AG10803 (cell line): ENCODE measurements around the gene SBF1.

Experiments used
- DNase-seq: peaks from one replicate; pipeline ENCODE4 v3.0.0; 2010; ENCODE audit warnings: low read depth
- H3K4me3 ChIP-seq: 2 replicates; pipeline ENCODE4 v1.5.1; 2011; ENCODE audit warnings: mild to moderate bottlenecking, low read length, control low read depth
- TF ChIP-seq, protein P1 (sequence below): conservative IDR thresholded peaks from 2 replicates; pipeline ENCODE4 v1.5.1; 2011; ENCODE audit warnings: mild to moderate bottlenecking, low read length, control low read depth, inconsistent platforms

Gene SBF1

DNA sequence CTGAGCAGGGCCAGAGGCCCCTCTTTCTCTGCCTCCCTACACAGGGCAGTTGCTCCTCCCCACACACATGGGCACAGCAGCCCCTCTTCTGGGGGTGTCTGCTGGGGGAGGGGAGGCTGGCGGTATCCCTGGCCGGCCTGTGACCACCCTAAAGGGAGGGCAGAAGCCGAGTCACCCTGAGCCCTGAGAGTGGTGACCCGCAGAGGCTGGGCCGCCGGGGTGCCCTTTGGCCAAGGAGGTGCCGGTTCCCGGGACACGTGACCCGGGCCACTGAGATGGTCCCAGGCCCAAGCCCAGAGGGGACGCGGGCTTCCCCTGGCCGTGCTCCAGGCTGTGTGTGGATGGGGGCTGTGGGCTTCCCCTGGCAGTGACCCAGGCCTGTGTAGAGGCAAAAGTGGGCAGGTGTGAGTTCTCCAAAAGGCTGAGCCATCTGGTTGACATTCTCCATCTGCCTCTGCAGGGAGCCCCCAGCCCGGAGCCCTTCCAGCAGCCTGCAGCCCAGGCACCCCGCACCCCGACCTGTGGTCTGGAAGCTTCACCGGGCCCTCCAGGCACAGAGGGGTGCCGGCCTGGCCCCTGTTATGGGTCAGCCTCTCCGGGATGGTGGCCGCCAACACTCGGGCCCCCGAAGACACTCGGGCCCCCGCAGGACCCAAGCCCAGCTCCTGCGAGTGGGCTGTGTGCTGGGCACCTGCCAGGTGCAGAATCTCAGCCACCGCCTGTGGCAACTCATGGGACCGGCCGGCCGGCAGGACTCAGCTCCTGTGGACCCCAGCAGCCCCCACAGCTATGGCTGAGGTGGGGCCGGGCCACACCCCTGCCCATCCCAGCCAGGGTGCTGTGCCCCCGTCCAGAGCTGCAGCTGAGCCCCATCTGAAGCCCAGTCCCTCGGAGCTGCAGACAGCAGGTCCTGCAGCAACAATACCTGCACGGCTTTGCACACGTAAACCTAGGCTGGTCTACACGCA, 7.6 kb upstream of the SBF1 start:
- H3K4me3 ChIP-seq: peak overlapping the region; percentile 87
- DNase-seq: no peak
- TF ChIP-seq, protein P1, sequence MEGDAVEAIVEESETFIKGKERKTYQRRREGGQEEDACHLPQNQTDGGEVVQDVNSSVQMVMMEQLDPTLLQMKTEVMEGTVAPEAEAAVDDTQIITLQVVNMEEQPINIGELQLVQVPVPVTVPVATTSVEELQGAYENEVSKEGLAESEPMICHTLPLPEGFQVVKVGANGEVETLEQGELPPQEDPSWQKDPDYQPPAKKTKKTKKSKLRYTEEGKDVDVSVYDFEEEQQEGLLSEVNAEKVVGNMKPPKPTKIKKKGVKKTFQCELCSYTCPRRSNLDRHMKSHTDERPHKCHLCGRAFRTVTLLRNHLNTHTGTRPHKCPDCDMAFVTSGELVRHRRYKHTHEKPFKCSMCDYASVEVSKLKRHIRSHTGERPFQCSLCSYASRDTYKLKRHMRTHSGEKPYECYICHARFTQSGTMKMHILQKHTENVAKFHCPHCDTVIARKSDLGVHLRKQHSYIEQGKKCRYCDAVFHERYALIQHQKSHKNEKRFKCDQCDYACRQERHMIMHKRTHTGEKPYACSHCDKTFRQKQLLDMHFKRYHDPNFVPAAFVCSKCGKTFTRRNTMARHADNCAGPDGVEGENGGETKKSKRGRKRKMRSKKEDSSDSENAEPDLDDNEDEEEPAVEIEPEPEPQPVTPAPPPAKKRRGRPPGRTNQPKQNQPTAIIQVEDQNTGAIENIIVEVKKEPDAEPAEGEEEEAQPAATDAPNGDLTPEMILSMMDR: no peak

DNA sequence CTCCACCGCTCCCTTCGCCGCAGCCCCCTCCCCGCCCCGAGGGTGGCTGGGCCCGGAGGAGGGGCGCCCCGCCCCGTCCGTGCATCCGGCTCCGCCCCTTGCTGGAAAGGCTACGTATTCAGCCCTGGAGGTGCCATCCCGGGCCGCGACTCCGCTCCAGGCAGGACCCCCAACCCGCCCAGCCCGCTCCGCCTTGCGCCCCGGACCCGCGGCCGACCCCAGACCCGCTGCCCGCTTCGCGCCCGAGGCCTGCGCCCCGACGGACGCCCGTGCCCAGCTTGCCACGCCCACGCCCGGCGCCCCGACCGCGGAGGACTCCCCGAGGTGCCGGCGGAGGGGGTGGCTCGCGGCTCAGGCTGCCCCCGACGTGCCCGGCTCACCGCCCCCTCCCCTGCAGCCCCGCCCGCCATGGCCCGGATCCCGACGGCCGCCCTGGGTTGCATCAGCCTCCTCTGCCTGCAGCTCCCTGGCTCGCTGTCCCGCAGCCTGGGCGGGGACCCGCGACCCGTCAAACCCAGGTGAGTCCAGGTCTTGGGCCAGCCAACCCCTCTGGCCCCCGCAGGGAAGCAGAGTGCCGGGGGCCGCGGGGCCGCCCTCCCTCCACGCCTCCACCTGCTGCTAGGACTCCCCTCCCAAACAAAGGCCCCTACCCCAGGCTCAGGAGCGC, 6.7 kb upstream of the SBF1 start, which contains the start of gene ADM2:
Gene ADM2 (plus strand): TSS at position 104 of the 667 bp plus-strand sequence. CDS start 305 bp downstream, at position 409.
- peak; percentile 49 for DNase-seq
- H3K4me3 ChIP-seq: peak within 1 kb of the TSS; percentile 87

DNA sequence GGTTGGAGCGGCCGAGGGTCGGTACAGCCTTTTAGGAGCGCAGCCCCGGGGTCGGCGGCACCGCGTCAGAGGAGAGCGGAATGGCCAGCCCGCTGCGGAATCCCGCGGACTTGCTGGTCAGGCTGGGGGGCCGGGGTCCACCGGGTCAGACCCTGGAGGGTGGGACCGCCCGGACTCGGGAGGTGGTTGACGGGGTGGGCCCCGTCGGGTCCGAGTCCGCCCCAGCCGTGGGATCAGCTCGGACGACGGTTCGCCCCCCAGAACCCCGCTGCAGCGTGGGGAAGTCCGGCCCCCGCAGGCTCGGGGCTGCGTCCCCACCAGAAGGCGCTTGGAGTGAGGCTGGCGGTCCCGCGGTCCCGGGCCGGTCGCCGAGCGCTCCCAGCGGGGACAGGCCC, 6.2 kb upstream of the SBF1 start:
- no peak for DNase-seq
- peak overlapping the region; percentile 87 for H3K4me3 ChIP-seq
- TF ChIP-seq, protein P1: no peak

More for the DNA sequence above, 6.7 kb upstream of the SBF1 start, which contains the start of gene ADM2:
- TF ChIP-seq, protein P1: no peak

DNA sequence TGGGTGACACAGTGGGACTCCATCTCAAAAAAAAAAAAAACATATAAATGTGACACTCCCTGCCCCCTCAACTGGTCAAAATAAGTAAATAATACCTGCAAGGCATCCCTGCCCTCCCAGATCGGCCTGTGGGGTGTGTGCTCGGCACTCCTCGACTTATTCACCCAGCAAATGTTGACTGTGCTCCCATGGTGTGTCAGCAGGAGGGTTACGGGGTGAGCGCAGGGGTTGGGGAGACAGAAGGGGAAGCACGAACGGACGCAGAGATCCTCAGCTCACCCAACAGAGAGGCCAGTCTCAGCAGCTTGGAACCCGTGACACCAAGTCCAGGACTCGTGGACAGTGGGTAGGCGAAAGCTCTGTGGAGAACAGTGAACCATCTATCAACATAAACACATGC, 4.9 kb upstream of the SBF1 start:
- no peak overlapping the region for H3K4me3 ChIP-seq
- TF ChIP-seq, protein P1: no peak
- no peak for DNase-seq

DNA sequence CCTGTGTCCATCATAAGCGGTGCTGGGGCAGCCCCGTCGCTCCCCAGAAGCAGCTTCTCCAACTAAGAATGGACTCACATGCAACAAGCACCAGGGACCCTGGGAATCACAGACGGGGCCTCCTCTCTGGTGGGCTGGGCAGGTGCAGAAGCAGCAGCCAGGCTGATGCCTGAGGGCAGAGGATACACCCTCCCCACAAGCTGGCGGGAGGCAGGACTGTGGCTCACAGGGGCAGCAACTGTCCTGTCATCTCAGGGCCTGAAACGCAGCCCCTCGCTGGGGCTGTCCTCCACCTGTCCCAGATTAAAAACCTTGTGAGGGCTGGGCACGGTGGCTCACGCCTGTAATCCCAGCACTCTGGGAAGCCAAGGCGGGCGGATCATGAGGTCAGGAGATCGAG, 3.1 kb upstream of the SBF1 start:
- no peak for DNase-seq
- no peak overlapping the region for H3K4me3 ChIP-seq
- TF ChIP-seq, protein P1: no peak

DNA sequence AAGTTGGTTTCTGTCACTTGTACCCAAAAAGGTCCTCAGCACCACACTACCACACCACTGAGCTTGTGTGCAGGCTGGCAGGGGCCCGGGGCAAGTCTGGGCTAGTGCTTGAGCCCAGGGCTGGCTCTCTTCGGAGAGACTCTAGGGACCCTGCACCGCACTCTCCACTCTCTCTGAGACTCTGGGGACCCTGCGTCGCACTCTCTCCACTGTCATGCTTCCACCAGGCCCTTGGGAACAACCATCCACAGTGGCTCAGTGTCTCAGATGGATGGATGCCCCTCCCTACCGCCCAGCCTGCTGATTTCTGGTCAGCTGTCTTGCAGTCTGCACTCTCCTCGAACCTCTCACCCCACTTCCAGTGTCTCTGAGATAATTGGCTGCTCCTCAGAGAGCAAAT, 2.0 kb upstream of the SBF1 start:
- DNase-seq: no peak
- TF ChIP-seq, protein P1: no peak
- no peak overlapping the region for H3K4me3 ChIP-seq
